Neural progenitor cell (in vitro differentiated cells): ENCODE measurements around the gene SLC39A3. TPM values are rescaled to one million over a fixed set of nuclear protein-coding genes. Genes with fewer than 3 reads are reported as not detected.

Experiments
- DNase-seq: peaks from one replicate; pipeline ENCODE4 v3.0.0-alpha.2; 2016; ENCODE audit warnings: low spot score
- H2AFZ ChIP-seq: fragments of 200-600 bp; sonication (generic); replicated peaks from 2 replicates; pipeline ENCODE4 v1.6.1; 2016; ENCODE audit warnings: antibody characterized with exemption
- H3F3A ChIP-seq: fragments of 200-600 bp; sonication (generic); 2 replicates; pipeline ENCODE4 v1.6.1; 2016; ENCODE audit warnings: antibody characterized with exemption, low read depth
- H3K27ac ChIP-seq: fragments of 200-600 bp; sonication (generic); 2 replicates; pipeline ENCODE4 v1.5.1; 2016; ENCODE audit warnings: mild to moderate bottlenecking
- H3K27me3 ChIP-seq: fragments of 200-600 bp; sonication (generic); 2 replicates; pipeline ENCODE4 v1.6.1; 2016; ENCODE audit warnings: mild to moderate bottlenecking, moderate library complexity
- H3K36me3 ChIP-seq: fragments of 200-600 bp; sonication (generic); 2 replicates; pipeline ENCODE4 v1.5.1; 2016
- H3K4me1 ChIP-seq: fragments of 200-600 bp; sonication (generic); 2 replicates; pipeline ENCODE4 v1.6.1; 2016; ENCODE audit warnings: mixed run types
- H3K4me2 ChIP-seq: fragments of 200-600 bp; sonication (generic); 2 replicates; pipeline ENCODE4 v1.6.1; 2016
- H3K4me3 ChIP-seq: fragments of 200-600 bp; sonication (generic); 2 replicates; pipeline ENCODE4 v1.5.1; 2016
- H3K79me2 ChIP-seq: fragments of 200-600 bp; sonication (generic); 2 replicates; pipeline ENCODE4 v1.6.1; 2016; ENCODE audit warnings: low read depth
- H3K9ac ChIP-seq: fragments of 200-600 bp; sonication (generic); 2 replicates; pipeline ENCODE4 v1.6.1; 2016
- H3K9me3 ChIP-seq: fragments of 200-600 bp; sonication (generic); 2 replicates; pipeline ENCODE4 v1.5.1; 2016; ENCODE audit warnings: low read depth
- H4K20me1 ChIP-seq: fragments of 200-600 bp; sonication (generic); 2 replicates; pipeline ENCODE4 v1.6.1; 2016; ENCODE audit warnings: low read depth
- H3K27ac Mint-ChIP-seq: 3 replicates; pipeline ENCODE4 v1.8.0; 2021; ENCODE audit warnings: mixed read lengths
- H3K27me3 Mint-ChIP-seq: 2 replicates; pipeline ENCODE4 v1.8.0; 2022; ENCODE audit warnings: low read depth, mild to moderate bottlenecking, inconsistent platforms, moderate library complexity, mixed read lengths; ENCODE audit not compliant: insufficient read depth
- H3K36me3 Mint-ChIP-seq: 3 replicates; pipeline ENCODE4 v1.8.0; 2021; ENCODE audit warnings: mixed read lengths
- H3K4me1 Mint-ChIP-seq: 3 replicates; pipeline ENCODE4 v1.8.0; 2021; ENCODE audit warnings: mixed read lengths
- H3K4me3 Mint-ChIP-seq: 3 replicates; pipeline ENCODE4 v1.8.0; 2021; ENCODE audit warnings: mild to moderate bottlenecking, moderate library complexity, mixed read lengths
- H3K9me3 Mint-ChIP-seq: 3 replicates; pipeline ENCODE4 v1.8.0; 2020; ENCODE audit warnings: mixed read lengths
- CTCF ChIP-seq: fragments of 200-600 bp; sonication (generic); IDR thresholded peaks from 2 replicates; pipeline ENCODE4 v1.5.1; 2017; ENCODE audit warnings: antibody characterized with exemption, mild to moderate bottlenecking
- EZH2 ChIP-seq: fragments of 200-600 bp; sonication (generic); IDR thresholded peaks from 2 replicates; pipeline ENCODE4 v1.6.1; 2017; ENCODE audit warnings: antibody characterized with exemption, mild to moderate bottlenecking, moderate library complexity
- EZH2phosphoT487 ChIP-seq: fragments of 200-600 bp; sonication (generic); IDR thresholded peaks from 2 replicates; pipeline ENCODE4 v1.6.1; 2017; ENCODE audit warnings: antibody characterized with exemption
- total RNA-seq: library from RNA; depleted of rRNA; stranded (reverse); fragments of >200 nt; gene quantifications from 2 replicates; pipeline ENCODE4 v1.2.3, GENCODE V29; 2015; ENCODE audit warnings: low replicate concordance

SLC39A3 gene
- total RNA-seq, 1 donor from 2014 or later: 6.1 TPM

- peak overlapping the region; percentile 84 for H3K4me3 Mint-ChIP-seq
- H3K27me3 Mint-ChIP-seq: peaks cover 30% of the 10 kb centered on the region
- no peak overlapping the region for H2AFZ ChIP-seq
- no peak overlapping the region for H3K4me3 ChIP-seq
- no peak overlapping the region for H3K27ac ChIP-seq
- H3K4me1 Mint-ChIP-seq: peaks cover 17% of the 10 kb centered on the region
- H3K27me3 ChIP-seq: peaks cover 27% of the 10 kb centered on the region
- no peak for TF ChIP-seq EZH2phosphoT487
- TF ChIP-seq CTCF: no peak
- TF ChIP-seq EZH2: no peak
- no peaks in the 10 kb centered on the region for H3K36me3 ChIP-seq
- no peak overlapping the region for H3K4me2 ChIP-seq
- H3F3A ChIP-seq: peaks cover 13% of the 10 kb centered on the region
- H3K9me3 Mint-ChIP-seq: no peaks in the 10 kb centered on the region
- H3K36me3 Mint-ChIP-seq: no peaks in the 10 kb centered on the region
- no peak overlapping the region for H3K9ac ChIP-seq
- H4K20me1 ChIP-seq: peaks cover 14% of the 10 kb centered on the region
- H3K9me3 ChIP-seq: no peaks in the 10 kb centered on the region
- no peaks in the 10 kb centered on the region for H3K79me2 ChIP-seq
- H3K27ac Mint-ChIP-seq: no peak overlapping the region
- H3K4me1 ChIP-seq: peaks cover 4% of the 10 kb centered on the region
- DNase-seq: no peak
These were observed 36.1 kb downstream of the SLC39A3 start for GRCh38 chr19:2703691-2704216.

- no peak overlapping the region for H3K27ac Mint-ChIP-seq
- Histone ChIP-seq H3K79me2 (no peaks in the 10 kb centered on the region), H3K4me2 (no peak overlapping the region), H2AFZ (no peak overlapping the region), H3K4me1 (peaks cover 4% of the 10 kb centered on the region), H3F3A (peaks cover 13% of the 10 kb centered on the region), H3K9me3 (no peaks in the 10 kb centered on the region), H4K20me1 (peaks cover 14% of the 10 kb centered on the region), H3K4me3 (no peak overlapping the region), H3K9ac (no peak overlapping the region), H3K27ac (no peak overlapping the region), H3K27me3 (peaks cover 22% of the 10 kb centered on the region), H3K36me3 (no peaks in the 10 kb centered on the region)
- TF ChIP-seq EZH2 (no peak), EZH2phosphoT487 (no peak), CTCF (no peak)
- no peaks in the 10 kb centered on the region for H3K36me3 Mint-ChIP-seq
- H3K9me3 Mint-ChIP-seq: no peaks in the 10 kb centered on the region
- H3K27me3 Mint-ChIP-seq: peaks cover 30% of the 10 kb centered on the region
- peaks cover 17% of the 10 kb centered on the region for H3K4me1 Mint-ChIP-seq
- peak overlapping the region; percentile 84 for H3K4me3 Mint-ChIP-seq
- DNase-seq: no peak
These were observed 36.8 kb downstream of the SLC39A3 start for GRCh38 chr19:2703077-2703437.

DNA sequence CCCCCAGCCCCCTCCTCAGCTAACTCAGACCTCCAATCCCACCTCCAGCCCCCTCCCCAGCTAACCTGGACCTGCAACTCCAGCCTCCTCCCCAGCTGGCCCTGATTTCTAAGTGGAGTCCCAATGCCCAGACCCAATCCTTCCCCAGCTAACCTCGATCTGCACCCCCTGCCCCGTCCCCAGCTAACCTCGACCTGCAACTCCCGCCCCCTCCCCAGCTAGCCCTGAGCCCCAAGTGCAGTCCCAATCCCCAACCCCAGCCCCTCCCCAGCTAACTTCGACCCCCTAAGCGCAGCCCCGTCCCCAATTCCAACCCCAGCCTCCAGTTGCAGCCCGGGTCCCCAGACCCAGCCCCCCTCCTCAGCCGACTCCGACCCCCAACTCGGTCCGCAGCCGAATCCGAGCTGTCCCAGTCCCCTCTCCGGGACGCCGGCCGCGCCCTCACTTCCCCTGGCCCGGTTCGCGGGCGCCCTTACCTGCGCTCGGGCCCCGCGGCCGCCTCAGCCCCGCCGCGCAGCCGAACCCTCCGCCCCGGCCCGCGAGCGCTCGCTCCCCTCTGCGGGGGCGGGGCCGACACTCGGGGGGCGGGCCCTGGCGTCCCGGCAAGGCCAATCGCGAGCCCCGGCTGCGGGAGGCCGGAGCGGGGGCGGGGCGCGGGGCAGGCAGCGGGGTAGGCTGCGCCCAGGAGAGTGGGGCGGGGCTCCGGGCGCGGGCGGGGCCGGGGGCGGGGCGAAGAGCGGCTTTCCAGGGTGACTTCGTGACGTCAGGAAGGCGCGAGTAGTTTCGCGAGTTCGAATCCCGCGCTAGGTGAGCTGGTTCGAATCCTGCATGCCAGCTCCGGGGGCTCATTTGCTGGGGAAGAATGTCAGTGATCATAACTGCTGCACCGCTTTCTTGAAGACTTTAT is 37.4 kb downstream of the SLC39A3 start, which contains the start of gene GNG7:
Gene GNG7 (minus strand): TSS at position 525 of the 907 bp plus-strand sequence. CDS start 182,006 bp downstream, outside the sequence.
- no peak within 1 kb of the TSS for H3K9ac ChIP-seq
- no peak within 1 kb of the TSS for H3K27ac Mint-ChIP-seq
- peak; percentile 97 for DNase-seq
- H3K4me1 Mint-ChIP-seq: peaks cover 17% of the 10 kb centered on the region
- H3K27ac ChIP-seq: no peak within 1 kb of the TSS
- peaks cover 4% of the 10 kb centered on the region for H3K4me1 ChIP-seq
- peaks cover 13% of the 10 kb centered on the region for H3F3A ChIP-seq
- peak within 1 kb of the TSS; percentile 99 for H3K4me2 ChIP-seq
- peaks cover 14% of the 10 kb centered on the region for H4K20me1 ChIP-seq
- peaks cover 22% of the 10 kb centered on the region for H3K27me3 ChIP-seq
- no peak for TF ChIP-seq EZH2phosphoT487
- TF ChIP-seq CTCF: no peak
- TF ChIP-seq EZH2: no peak
- no peaks in the 10 kb centered on the region for H3K9me3 Mint-ChIP-seq
- H2AFZ ChIP-seq: peak within 1 kb of the TSS; percentile 85
- no peaks in the 10 kb centered on the region for H3K9me3 ChIP-seq
- no peaks in the 10 kb centered on the region for H3K36me3 Mint-ChIP-seq
- H3K27me3 Mint-ChIP-seq: peaks cover 31% of the 10 kb centered on the region
- no peaks in the 10 kb centered on the region for H3K79me2 ChIP-seq
- peak within 1 kb of the TSS; percentile 92 for H3K4me3 Mint-ChIP-seq
- H3K4me3 ChIP-seq: peak within 1 kb of the TSS; percentile 99
- H3K36me3 ChIP-seq: no peaks in the 10 kb centered on the region
